Hematopoietic multipotent progenitor cell treated with erythropoietin and hydrocortisone succinate and interleukin-3 and kit ligand, for 17 days (in vitro differentiated cells): ENCODE measurements around the gene USP36.

Experiments
- DNase-seq: peaks from one replicate; pipeline ENCODE4 v3.0.0-alpha.2; 2015; ENCODE audit warnings: low spot score

USP36 gene

DNA sequence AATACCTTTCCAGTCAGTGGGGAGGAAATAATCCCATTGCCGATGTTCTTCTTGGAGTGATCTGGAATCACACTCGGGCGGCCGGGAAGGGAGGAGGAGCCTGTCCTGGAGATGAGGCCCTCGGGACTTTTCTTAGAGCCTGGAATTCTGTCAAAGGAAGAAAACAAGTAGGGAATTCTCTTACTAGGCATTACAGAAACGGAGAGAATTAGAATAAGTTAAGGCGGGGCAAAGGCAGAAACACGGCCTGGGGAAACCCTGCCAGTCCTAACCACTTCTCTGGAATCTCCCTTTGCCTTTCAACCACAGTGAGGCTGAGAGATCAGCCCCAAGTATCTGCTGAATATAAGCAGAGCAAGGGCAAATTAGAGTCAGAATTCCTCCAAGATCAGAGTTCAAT lies 27.8 kb downstream of the USP36 start:
- no peak for DNase-seq

DNA sequence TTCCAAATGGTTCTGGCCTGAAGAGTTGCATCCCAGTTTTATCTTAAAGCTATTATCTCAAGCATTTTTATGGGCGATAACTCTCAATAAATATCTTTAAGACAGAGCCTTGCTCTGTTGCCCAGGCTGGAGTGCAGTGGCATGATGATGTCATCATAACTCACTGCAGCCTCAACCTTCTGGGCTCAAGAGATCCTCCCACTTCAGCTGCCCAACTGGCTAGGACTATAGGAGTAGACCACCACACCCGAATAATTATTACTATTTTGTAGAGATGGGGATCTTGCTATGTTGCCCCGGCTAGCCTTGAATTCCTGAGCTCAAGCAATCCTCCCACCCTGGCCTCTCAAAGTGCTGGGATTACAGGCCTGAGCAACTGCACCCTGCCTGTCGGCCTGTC lies 32.5 kb downstream of the USP36 start:
- no peak for DNase-seq

DNA sequence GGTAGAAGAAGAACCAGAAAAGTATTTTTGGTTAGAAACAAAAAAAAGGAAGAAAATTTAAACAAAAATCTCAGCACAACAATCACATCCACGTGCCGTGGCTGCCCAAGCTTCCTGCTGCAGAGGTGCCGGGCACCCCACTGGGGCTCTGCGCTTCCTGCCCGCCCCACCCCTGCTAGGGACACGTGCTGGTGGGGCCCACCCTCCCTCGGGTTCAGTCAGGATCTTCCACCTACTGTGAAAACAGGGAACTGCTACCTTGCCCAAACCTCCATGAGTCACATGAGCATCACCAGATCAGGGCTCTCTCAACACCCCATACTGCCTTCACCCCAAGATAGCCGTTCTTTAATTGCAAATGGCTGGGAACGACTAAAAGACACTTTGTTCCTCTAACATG lies 34.2 kb downstream of the USP36 start:
- DNase-seq = no peak

DNA sequence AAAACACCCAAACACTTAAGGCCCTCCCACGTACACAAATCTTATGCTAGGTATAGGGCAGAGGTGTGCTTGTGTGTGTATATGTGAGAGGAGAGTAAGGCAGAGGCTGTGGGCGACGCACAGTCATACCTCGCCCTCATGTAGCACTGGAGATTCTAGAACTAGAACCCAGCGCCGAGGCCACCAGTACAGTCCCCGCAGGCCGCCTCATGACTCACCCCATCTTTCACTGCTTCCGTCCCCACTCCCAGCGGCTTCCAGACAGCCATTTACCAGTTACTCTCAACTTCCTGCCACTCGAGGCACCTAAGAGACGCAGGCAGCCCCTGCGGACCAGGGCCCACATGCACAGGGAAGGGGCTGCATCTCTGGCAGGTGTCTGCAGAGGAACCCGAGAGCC lies 35.3 kb downstream of the USP36 start:
- no peak for DNase-seq

DNA sequence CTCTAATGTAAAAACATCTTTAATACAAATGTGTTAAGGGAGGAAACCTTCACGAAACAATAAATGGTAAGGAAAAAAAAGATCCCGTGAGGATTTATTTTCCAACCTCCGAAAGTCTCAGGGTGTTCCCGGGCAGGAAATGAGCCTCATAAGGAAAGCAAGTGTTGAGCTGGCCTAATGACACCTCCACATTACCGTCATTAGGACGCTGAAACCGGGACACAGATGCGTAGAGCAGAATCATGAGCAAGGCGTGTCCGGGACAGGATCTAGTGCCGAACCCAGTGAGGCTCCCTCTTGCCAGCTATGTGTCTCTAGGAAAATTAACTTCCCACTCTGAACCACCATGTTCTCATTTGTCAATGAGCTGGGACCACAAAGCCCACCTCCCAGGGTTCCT lies 35.8 kb downstream of the USP36 start:
- no peak for DNase-seq

DNA sequence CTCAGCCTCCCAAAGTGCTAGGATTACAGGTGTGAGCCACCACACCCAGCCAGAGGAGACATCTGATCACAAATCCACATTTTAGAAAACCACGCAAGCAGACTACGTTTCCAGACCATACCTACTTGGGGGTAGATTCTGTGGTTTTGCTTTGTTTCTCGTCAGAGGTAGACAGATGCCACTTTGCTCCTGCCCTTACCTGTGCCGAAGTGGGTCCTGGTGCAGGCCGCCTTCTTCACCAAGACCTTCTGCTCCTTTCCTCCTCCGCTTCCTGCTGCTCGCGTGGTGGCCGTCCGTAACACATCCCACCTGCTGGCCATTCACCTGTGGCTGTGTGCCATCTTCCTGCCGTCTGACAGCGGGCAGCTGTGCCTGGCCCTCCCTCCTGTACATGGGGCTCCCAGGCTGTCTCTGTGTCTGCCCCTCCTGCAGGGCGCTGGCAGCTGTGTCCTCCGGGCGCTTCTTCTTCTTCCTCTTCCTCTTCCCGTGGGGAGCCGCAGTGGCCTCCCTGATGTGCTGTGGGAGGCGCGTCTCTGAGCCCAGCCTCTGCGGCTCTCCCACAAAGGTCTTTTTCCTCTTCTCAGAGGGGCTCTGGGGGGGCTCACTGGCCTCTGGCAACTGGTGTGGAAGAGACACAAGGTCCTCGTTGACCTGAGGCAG lies 37.3 kb downstream of the USP36 start:
- DNase-seq = no peak

DNA sequence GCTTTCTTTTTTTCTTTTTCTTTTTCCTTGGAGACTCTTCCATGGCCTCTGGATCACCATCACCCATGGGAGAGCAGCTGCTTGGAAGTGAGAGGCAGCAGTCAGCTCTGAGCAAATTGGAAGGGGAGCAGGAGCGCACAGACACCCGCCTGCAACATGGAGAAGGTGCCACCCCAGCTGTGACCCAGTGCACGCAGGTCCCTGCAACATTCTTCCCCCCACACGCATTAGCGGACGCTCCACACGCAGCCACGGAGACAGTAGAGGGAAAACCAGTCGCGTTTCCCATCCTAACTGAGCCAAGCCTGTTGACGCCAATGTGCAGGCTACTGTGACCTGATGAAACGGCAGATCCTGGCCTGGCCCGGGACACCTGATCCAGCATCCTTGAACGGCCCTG lies 38.2 kb downstream of the USP36 start:
- no peak for DNase-seq

DNA sequence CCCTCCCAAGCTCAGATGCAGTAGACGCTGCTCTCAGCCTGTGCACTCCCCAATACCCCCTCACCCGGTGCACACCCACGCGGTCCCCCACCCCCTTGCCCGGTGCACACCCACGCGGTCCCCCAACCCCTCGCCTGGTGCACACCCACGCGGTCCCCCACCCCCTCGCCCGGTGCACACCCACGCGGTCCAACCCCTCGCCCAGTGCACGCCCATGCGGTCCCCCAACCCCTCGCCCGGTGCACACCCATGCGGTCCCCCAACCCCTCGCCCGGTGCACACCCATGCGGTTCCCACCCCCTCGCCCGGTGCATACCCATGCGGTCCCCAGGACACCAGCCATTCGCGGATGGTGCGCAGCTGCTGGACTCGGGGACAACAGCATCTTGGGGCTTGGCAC lies 38.6 kb downstream of the USP36 start:
- no peak for DNase-seq

DNA sequence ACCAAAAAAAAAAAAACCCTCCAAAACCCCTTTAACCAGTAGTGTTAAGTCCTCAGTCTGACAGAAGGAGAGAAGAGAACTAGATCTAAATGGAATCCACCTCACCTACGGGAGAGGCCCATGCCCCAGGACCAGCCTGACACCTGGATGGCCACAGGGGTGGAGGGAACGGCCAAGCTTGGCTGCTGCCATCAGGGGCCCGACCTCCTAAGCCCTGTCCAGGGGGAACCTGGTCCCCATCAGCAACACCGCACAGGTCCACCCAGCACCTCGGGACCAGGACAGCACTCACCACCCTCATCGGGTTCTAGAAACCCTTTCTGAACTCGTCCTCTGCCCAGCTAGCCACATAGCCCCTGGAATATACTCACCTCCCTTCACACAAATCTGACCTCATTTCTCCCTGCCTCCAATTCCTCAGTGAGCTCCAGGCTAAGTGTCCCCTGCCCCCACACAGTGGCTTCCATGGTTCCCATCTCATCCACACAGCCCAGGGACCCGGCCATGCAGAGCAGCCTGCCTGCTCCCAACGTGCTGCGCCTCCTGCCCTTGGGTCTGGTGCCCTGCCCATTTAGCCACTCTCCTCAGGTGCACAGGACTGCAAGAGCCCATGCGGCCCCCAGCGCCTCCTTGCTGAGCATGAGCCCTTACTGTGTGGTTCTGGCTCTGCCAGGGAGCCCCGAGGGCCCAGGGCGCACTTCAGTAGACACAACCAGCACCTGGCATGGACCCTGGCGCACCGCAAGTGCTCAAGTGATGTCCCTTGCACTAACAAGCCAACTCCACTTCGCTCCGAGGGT lies 40.3 kb downstream of the USP36 start:
- no peak for DNase-seq

DNA sequence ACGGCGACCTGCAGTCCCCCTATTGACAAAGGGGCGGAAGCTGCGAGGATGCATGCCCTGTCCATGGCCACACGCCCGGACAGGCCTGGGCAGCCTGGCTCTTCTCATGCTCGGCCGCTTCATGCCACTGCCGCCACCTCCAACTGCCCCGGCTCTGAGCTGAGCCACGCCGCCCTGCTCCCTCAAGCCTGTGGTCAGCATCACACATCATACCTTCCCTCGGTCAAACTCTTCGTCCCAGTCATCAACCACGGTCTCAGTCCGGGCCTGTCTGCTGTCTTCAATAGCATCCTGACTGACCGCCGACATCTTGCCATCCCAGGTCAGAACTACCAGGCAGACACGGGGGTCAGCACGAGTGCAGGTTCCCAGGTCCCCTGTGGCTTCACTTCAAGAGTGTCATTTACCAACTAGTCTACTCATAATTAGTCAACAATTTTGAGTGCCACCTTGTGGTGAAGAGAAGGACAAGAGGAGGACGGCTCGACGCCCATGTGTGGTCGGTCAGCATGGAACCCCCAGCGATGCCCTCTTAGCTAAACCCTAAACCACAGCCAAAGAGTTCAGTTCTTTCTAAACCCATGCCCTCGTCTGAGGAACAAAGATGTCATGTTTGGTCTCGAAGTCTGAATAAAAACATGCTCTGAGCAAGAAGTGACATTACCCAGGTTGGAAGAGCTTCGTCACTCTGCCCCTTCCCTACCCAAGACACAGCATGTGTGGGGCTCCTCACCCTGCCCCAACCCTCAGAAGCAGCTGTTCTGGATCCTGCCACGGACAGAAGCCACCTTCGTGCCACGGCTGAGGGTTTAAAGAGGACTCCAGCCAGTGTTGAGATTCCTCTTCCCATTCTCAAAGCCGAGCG lies 41.7 kb downstream of the USP36 start:
- DNase-seq = peak; percentile 69

DNA sequence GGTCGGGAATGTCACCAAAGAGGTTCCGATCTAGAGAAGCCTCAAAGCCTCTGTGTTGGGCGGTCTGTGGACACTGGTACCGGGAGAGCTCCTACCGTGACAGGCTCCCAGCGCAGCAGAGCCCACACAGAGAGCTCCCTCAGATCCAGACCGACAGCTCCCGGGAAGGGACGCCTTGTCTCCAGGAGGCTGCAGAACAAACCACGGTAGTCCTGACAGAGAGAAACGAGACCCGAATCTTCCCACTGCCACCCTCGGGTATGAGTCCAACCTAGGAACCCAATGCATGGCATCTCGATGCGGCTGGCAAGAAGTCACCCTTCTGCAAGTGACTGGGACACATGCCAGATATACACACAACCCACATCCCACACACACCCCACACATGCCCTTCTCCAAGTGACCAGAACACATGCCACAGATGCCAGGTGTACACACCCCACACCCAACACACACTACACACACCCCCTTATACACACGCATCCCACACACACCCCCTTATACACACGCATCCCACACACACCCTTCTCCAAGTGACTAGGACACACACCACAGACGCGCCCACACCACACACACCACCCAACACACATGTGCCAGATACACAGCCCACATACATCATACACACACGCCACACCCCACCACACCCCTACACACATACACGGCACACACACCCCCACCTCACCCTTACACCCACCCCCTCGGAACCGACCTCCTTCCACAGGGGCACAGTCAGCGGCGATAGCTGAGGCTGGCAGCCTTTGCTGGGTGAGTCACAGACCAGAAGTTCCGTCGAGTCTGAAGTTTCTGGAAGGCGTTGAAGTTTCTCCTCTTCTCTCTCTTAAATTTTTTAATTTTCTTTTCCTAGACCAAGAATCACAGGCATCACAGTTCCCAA lies 42.7 kb downstream of the USP36 start:
- no peak for DNase-seq

DNA sequence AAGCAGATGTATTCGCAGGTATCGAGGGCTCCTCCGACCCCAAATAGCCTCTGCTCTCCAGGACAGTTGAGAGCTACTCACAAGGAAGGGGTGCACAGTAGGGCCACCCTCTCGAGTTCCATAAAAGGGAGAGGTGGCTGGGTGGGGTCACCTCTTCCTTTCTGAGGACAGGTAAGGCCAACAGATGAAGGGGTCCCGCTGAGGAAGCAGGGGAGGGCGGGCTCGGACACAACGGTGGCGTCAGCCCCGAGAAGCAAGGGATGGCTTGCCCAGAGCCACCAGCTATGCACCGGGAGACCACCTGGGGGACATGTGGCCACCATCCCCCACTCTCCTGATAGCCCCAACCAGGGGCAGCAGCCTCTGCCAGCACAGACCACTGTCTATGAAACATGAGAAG lies 43.4 kb downstream of the USP36 start:
- DNase-seq = no peak

DNA sequence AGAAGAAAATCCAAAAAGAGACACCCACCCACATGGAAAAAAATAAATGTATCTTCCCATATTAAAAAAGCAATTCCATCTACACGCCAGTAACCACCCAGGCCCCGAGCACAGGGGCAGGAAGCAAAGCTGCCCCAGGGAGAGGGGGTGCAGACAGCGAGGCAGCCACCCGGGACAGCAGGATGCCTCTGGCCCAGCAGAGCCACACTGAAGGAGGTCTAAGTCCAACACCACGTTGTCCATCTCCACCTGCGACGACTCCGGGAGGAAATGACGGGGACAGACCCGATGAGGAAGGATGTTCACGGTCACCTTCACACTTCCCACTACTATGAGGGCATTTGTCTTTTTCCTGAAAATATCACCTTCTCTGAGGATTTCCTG lies 44.1 kb downstream of the USP36 start:
- DNase-seq = no peak

DNA sequence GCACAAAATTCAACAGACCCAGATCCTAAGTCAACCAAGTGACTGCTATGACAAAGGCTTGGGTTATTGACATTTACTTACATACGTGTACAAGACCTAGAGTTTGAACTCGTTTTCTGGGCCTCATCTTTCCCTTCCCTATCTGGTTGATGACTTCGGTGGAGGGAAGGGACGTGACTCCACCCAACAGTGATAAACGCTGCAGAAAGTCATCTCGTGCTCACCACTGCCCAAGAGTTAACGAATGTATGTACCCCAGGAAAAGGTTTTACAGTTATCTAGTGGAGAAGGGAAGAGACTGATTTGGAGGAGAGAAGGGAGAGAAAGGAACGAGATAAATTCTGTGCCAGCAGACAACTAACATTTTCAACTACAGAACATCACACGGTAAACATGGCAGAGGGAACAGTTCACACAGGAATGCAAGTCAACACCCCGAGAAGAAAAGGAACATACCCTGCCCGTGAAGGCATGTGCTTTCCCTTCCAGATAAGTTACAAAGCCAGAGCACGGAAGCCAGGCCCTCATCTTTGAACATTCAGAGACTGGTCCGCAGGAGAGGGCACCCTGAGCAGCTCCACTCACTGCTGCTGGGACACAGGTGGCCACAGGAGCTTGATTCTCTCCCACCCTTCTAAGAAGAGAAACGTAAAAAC lies 44.6 kb downstream of the USP36 start:
- DNase-seq = peak; percentile 47

DNA sequence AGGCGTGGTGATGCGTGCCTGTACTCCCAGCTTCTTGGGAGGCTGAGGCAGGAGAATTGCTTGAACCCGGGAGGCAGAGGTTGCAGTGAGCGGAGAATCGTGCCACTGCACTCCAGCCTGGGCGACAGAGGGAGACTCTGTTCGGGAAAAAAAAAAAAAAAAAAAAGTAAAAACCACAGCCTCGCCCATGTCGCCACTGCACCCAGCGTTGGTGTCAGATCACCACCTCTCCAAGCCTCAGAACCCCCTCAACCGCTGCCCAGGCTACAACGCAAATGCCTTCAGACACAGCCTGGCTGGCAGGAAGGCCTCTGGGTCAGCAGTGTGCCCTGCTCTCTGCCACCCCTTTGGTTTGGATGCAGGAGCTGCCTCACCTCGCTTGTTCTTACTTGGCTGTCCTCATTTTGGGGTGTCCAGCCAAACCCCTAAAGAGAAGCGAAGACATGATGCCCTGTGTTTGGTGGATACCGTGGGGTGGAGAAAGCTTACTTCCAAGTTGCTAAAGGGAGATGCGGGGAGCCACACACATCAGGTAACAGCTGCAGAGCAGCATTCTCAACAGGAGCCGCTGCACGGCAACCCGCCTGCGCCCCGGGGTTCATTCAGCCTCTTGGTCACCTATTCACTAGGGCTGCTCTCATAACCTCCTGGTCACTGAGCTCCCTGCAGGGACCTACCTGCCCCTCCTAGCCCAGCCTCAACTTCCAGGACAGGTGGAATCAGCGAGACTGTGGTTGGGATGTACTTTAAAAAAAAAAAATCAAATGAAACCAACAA lies 45.6 kb downstream of the USP36 start:
- no peak for DNase-seq

DNA sequence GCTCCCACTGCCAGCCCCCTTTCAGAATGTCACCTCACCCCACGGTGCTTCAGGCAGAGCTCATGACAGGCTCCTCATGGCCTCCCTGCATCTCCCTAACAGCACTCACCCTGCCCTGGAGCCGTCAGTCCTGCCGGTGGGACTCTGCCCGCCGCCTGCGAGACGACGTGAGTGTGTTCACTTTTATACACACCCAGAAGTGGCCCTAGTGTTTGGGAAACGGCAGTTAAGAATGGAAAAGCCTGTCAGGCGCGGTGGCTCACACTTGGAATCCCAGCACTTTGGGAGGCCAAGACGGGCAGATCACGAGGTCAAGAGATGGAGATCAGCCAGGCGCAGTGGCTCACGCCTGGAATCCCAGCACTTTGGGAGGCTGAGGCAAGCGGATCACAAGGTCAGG lies 46.2 kb downstream of the USP36 start:
- no peak for DNase-seq

DNA sequence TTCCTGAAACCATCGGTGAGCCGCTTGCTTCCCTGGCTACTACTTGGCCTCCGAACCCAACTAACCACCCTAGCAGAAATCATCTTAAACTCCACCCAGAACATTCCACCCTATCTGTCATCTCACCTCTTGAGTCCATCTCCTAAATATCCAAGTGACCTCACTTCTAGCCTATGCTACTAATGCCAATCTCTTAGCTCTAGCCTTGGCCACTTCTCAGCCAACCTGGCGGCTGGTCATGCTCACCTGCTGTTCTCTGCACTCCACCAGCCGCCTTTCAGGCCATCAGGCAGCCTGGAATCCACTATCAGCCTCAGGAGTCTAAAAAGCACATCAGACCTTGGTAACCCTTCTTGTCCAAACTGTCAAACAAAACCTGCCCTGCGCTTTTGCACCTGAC lies 46.6 kb downstream of the USP36 start:
- no peak for DNase-seq

DNA sequence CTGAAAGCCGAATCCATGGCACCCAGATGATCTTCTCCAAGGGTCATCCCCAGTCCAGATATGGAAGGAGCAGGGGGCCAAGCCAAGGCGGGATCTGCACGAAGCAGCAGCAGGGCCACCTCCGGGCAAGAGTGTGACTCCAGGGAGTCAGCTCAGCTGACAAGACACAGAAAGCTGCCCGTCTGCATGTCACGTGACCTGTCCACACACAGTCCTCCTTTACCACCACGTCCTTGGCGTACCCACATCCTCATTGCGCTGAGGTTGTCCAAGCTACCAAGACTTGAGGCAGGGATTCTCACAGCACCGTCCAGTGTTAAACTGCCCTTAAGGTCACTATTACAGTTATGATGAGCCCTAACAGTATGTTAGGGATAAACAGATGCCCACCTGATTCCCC lies 47.2 kb downstream of the USP36 start:
- no peak for DNase-seq

DNA sequence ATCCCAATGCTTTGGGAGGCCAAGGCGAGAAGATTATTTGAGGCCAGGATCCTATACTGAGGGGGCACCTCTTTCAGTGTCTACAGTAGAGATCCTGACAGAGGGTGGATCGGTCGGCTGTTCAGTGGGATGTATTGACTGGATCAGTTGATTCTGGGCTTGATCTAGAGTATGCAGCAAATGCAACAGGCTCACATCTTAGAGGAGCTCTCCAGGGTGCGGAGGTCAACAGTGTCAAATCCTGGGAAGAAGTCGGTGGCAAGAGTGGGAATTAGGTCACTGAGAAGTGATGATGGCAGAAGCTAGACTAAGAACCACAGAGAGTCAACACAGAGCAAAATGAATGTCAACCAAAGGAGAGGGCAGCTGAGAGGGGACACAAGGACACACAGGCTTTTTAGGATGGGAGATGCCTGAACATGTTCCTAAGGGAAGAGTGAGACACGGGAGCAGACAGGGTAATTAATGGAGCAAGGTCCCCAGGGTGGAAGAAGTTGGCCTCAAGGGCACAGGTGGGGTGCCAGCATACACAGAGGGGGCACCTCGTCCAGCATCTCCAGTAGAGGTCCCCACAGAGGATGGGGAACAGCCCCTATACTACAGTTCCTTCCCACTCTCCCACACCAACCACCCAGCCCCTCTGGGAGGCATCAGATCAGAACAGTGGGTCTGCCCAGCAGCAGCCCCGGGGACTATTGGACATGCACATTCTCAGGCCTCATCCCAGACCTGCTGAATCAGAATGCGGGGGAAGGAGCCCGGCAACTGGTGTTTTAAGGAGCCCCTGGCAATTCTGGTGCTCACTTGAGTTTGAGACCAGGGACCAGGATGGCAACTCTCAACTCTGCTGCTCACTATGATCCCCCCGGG lies 48.5 kb downstream of the USP36 start:
- no peak for DNase-seq

DNA sequence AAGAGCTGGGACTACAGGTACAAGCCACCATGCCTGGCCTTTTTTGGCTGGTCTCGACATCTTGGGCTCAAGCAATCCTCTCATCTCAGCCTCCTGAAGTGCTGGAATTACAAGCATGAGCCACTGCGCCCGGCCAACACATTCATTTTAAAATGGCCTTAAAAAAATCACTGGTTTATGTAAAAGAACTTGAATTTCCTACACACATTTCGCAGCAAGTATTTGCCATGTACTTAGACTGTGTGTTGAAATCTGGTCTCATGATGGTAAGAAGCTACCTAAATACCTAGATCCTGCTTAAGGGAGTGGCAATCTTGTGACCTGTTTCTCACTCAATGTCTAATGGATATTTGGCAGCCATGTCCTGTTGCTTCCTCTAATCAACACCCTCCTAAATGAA lies 50.1 kb downstream of the USP36 start:
- DNase-seq = no peak
